AG04450 (cell line): Measurements from ENCODE around the gene CFAP46. TPM values are rescaled to one million over a fixed set of nuclear protein-coding genes. Genes with fewer than 3 reads are reported as not detected.

Experiments used
- CTCF ChIA-PET: fragments of 300-600, 350-600 bp; formaldehyde crosslinking; extraction: SDS; loops from one replicate; lab custom pipeline; 2022; ENCODE audit warnings: antibody characterized with exemption, inconsistent platforms; lab: Charles Lee
- POLR2A ChIA-PET: fragments of 350-600 bp; formaldehyde crosslinking; extraction: SDS; loops from one replicate; lab custom pipeline; 2021; ENCODE audit warnings: antibody characterized with exemption, inconsistent platforms; lab: Yijun Ruan, JAX
- DNase-seq: peaks from one replicate; pipeline ENCODE4 v3.0.0-alpha.2; 2011; ENCODE audit warnings: low read depth, low spot score
- H3K27ac ChIP-seq: one replicate; pipeline ENCODE4 v1.5.1; 2012; ENCODE audit warnings: low read depth, low read length, control low read depth
- H3K27me3 ChIP-seq: one replicate; pipeline ENCODE4 v1.6.0; 2012; ENCODE audit warnings: low read length; ENCODE audit not compliant: control insufficient read depth, insufficient read depth
- H3K4me3 ChIP-seq: 2 replicates; pipeline ENCODE4 v1.5.1; 2011; ENCODE audit warnings: mild to moderate bottlenecking, low read depth, low read length, control low read depth
- H3K9me3 ChIP-seq: 2 replicates; pipeline ENCODE4 v1.5.1; 2012; ENCODE audit warnings: low read length; ENCODE audit not compliant: control insufficient read depth, insufficient read depth
- polyA plus RNA-seq: library from polyadenylated mRNA; depleted of rRNA; stranded (reverse); fragments of >200 nt; gene quantifications from 2 replicates; pipeline ENCODE4 v1.2.3, GENCODE V29; 2011
- TF ChIP-seq, protein P1 (sequence below): IDR thresholded peaks from 2 replicates; pipeline ENCODE4 v1.5.1; 2011; ENCODE audit warnings: low read depth, low read length, control low read depth, inconsistent platforms

Gene CFAP46
- polyA plus RNA-seq, 1 experiment, result 2.7 TPM

DNA sequence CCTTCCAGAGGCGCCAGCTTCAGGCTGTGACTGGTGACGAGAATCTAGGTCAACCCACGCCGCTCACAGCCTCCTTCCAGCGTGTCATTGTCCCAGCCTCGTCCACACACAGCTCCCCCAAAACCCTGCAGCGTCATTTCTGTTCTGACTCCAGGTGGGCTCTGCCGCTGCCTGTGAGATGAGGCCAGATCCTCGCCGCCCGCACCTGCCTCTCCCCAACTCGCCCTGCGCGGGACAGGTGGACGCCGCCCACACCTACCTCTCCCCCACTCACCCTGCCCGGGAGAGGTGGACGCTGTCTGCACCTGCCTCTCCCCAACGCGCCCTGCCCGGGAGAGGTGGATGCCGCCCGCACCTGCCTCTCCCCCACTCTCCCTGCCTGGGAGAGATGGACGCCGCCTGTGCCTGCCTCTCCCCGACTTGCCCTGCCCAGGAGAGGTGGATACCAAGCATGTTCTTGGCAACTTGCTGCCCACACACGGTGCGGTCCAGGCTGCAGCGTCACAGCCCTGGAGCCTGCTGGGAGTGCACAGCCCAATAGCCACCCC lies 32.0 kb upstream of the CFAP46 start:
- POLR2A ChIA-PET, result no interaction called here
- TF ChIP-seq, protein P1, sequence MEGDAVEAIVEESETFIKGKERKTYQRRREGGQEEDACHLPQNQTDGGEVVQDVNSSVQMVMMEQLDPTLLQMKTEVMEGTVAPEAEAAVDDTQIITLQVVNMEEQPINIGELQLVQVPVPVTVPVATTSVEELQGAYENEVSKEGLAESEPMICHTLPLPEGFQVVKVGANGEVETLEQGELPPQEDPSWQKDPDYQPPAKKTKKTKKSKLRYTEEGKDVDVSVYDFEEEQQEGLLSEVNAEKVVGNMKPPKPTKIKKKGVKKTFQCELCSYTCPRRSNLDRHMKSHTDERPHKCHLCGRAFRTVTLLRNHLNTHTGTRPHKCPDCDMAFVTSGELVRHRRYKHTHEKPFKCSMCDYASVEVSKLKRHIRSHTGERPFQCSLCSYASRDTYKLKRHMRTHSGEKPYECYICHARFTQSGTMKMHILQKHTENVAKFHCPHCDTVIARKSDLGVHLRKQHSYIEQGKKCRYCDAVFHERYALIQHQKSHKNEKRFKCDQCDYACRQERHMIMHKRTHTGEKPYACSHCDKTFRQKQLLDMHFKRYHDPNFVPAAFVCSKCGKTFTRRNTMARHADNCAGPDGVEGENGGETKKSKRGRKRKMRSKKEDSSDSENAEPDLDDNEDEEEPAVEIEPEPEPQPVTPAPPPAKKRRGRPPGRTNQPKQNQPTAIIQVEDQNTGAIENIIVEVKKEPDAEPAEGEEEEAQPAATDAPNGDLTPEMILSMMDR, result no peak
- Histone ChIP-seq H3K27ac (no peak overlapping the region), H3K27me3 (peaks cover 42% of the 10 kb centered on the region), H3K4me3 (no peak overlapping the region), H3K9me3 (peaks cover 3% of the 10 kb centered on the region; the same call in 1 of the 2 replicates)
- CTCF ChIA-PET, result no interaction called here
- DNase-seq, result no peak

GRCh38 chr10:132973903-132974241 lies 31.5 kb upstream of the CFAP46 start:
- CTCF ChIA-PET, result no interaction called here
- H3K27ac ChIP-seq, result no peak overlapping the region
- peaks cover 3% of the 10 kb centered on the region; the same call in 1 of the 2 replicates for H3K9me3 ChIP-seq
- peaks cover 42% of the 10 kb centered on the region for H3K27me3 ChIP-seq
- H3K4me3 ChIP-seq, result no peak overlapping the region
- POLR2A ChIA-PET, result no interaction called here
- TF ChIP-seq, protein P1, result no peak
- no peak for DNase-seq

- H3K27ac ChIP-seq, result no peak overlapping the region
- ChIA-PET POLR2A (no interaction called here), CTCF (no interaction called here)
- no peak overlapping the region for H3K4me3 ChIP-seq
- TF ChIP-seq, protein P1, result no peak
- H3K9me3 ChIP-seq, result peaks cover 3% of the 10 kb centered on the region; the same call in 1 of the 2 replicates
- H3K27me3 ChIP-seq, result peaks cover 39% of the 10 kb centered on the region
- no peak for DNase-seq
Observed at GRCh38 chr10:132972986-132973902, 30.9 kb upstream of the CFAP46 start.

- H3K4me3 ChIP-seq, result no peak overlapping the region
- peaks cover 42% of the 10 kb centered on the region for H3K27me3 ChIP-seq
- ChIA-PET POLR2A (no interaction called here), CTCF (no interaction called here)
- H3K27ac ChIP-seq, result no peak overlapping the region
- TF ChIP-seq, protein P1, result no peak
- DNase-seq, result no peak
- H3K9me3 ChIP-seq, result peaks cover 3% of the 10 kb centered on the region; the same call in 1 of the 2 replicates
Observed at GRCh38 chr10:132972149-132972985, 30.0 kb upstream of the CFAP46 start.
